ENCODE measurements around the gene TAF4.
"Not testable (repeated sequence)": the region's sequence is repeated elsewhere in the genome, so short reads cannot be mapped to it uniquely, and the experiment has no call there.

Gene TAF4

DNA sequence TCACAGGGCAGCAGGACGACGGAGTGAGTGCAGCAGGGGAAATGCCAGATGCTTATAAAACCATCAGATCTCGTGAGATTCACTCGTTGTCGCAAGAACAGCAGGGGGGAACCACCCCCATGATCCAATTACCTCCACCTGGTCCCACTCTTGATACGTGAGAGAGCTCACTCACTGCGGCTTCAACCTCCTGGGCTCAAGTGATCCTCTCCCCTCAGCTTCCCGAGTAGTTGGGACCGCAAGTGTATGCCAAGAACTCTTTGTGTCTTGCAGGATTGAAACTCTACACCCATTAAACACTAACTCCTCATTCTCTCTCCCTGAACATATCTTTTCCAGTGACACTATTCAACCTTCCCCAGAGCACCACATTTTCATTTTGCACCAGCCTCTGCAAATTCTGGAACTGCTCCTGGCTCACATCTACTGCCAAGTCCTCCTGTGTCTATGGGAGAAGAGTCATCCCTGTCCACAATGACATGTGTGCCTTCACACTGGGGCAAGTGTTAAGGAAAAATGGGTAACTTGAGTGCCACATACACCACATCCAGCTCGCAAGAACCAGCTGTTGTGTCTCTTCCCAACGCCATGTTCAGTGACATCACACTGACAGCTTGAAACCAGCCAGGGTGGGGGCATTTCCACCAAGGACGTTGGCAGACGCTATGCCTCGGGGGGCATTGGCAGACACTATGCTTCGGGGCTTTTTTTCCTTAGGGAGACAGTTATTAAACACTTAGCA is 14.7 kb upstream of the TAF4 start:
- DNase-seq (ENCODE audit: low read depth in 3 of 3, low spot score in 1 of 3), result no peak

DNA sequence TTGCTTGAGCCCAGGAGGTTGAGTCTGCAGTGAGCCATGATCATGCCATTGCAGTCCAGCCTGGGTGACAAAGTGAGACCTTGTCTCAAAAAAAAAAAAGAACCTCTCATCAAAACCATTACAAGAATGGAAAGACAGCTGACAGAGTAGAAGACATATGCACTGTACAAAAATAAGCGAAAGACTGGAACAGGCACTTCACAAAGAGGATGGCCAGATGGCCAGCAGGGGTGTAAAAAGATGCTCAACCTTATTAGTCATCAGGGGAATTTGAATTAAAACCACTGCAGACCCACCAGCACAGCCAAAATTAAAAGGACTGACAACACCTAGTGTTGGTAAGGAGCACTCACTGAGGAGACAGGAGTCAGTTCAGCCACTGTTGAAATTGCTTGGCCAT is 13.5 kb upstream of the TAF4 start:
- DNase-seq (ENCODE audit: low read depth in 3 of 3, low spot score in 1 of 3), result no peak

DNA sequence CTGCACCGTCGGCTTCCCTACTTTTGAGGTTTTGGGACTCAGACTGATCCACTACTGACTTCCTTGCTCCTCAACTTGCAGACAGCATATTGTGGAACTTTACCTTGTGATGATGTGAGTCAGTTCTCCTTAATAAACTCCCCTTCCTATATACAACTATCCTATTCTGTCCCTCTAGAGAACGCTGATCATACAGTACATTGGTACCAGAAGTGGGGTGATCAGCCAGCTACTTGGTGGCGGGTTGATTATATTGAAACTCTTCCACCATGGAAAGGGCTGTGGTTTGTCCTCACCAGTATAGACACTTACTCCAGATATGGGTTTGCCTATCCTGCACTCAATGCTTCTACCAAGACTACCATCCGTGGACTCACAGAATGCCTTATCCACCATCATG is 7.6 kb upstream of the TAF4 start:
- no peak for DNase-seq (ENCODE audit: low read depth in 3 of 3, low spot score in 1 of 3)

DNA sequence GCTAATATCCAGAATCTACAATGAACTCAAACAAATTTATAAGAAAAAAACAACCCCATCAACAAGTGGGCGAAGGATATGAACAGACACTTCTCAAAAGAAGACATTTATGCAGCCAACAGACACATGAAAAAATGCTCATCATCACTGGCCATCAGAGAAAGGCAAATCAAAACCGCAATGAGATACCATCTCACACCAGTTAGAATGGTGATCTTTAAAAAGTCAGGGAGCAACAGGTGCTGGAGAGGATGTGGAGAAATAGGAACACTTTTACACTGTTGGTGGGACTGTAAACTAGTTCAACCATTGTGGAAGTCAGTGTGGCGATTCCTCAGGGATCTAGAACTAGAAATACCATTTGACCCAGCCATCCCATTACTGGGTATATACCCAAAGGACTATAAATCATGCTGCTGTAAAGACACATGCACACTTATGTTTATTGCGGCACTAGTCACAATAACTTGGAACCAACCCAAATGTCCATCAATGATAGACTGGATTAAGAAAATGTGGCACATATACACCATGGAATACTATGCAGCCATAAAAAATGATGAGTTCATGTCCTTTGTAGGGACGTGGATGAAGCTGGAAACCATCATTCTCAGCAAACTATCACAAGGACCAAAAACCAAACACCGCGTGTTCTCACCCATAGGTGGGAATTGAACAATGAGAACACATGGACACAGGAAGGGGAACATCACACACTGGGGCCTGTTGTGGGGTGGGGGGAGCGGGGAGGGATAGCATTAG is 6.2 kb upstream of the TAF4 start:
- not testable (repeated sequence) for DNase-seq (ENCODE audit: low read depth in 3 of 3, low spot score in 1 of 3)

DNA sequence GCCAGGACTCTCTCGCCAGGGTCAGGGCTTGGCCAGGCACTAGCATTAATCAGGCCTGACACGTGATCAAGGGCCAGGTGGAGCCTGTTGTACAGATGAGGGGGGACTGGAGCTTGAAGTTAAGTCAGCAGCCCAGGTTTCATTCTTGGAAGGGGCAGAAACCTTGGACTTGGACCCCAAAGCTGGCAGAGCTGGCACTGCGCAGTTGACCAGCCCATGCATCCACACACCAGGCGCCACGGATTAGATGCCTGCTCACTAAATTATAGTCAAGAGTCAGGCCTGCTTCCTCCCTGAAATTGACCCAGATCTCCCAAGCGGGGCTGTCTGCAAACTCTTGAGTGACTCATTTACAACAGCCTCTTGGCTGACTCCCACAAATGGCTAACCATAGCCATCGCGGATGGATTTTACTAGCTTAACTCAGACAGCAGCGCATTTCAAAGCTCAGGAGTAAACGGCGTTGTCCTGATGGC is 4.1 kb upstream of the TAF4 start:
- DNase-seq (ENCODE audit: low read depth in 3 of 3, low spot score in 1 of 3), result no peak

DNA sequence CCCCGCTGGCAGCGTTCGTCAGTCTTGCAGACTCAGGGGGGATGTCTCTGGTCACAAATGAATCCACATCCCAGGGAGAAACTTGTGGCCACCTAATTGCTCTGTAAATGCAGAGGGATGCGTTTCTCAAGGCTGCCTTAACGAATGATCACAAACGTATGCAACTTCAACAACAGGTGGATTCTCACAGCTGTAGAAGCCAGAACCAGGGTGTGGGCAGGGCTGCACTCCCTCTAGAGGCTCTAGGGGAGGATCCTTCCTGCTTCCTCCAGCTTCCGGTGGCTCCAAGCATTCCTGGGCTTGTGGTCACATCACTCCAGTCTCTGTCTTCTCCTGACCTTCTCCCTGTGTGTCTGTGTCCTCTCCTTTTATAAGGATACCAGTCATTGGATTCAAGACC is 3.3 kb upstream of the TAF4 start:
- DNase-seq (ENCODE audit: low read depth in 3 of 3, low spot score in 1 of 3), result no peak

DNA sequence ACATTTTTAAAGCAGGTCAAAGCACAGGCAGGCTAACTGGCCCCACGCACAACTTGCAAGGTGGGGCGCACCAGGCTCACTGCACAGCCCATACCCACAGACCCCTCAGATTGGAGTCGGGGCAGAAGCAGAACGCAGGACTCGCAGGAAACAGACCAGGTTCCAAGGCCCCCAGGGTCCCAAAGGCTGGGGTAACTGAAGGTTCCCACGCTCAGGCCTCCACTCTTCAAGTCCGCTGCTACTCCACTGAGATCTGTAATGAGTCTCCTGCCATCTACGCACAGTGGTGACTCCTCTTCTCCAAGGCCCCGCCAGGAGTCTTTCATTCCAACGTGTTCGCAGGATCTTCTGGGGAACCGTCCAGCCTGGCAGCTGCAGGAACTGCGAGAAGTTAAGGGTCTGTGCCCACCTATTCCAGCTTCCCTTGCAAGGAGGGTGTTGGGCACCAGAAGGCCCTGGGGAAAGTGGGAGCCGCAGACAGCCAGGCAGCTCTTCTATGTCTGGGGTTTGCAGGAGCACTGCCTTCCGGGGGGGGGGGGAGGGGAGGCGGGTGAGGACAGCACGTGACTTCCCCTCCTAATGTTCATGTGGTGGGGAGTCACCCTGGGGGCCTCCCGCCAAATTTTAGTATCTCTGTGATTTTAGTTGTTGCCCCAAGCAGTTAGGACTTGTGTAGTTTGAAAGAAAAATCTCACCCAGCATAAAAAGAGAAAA is 2.0 kb upstream of the TAF4 start:
- DNase-seq (ENCODE audit: low read depth in 3 of 3, low spot score in 1 of 3), result no peak

DNA sequence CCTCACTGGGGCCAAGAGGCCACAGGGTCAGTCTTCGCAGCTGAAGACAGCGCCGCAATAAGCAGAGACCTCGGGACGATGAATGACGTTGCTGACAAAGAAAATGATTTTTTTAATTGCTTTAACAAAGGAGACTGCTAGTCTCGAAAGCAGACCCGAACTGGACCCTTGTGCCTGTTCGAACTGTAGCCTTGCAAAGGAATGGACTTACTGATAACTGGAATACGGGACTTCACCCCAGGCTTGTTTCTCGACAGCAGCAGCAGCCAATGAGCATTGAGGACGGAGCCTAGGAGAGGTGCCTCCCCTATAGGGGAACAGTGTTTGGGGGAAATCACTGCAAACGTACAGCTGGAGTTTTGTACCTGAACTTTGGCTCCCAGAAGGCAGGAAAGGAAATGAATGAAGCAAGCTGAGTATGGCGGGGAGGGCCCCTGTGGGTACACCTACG is 1.3 kb upstream of the TAF4 start:
- DNase-seq (ENCODE audit: low read depth in 3 of 3, low spot score in 1 of 3), result no peak

DNA sequence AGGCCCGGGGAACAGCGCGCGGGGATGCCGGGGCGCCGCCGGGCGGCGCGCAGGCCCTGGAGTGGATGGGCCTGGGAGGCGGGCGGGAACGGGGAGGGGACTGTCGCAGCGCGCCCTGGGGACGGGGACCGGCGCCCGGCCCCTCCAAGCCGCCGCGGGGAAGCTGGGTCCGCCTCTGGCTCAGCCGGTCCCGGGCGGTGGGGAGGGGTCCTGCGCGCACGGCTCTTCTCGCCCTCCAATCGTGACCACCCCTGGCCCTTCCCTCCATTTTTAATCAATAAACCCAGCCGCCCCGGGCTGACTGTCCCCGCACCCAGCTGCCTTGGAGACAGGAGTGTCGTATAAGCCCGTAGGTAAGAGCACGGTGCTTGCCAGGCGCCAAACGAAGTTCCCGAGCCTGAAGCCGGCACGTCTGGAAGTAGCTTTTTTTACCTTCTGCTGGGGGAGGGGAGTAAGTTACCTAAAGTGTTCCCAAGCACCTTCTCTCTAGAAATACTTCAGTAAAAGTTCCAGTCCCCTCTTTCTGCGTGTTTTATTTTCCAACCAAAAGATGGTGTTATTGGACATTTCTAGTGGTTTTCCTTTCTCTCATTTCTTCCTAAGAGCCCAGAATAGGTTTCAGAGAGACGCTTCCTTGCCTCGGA is 780 bp upstream of the TAF4 start:
- DNase-seq (ENCODE audit: low read depth in 3 of 3, low spot score in 1 of 3), result peak; percentile 8 to 21 (median 13)

DNA sequence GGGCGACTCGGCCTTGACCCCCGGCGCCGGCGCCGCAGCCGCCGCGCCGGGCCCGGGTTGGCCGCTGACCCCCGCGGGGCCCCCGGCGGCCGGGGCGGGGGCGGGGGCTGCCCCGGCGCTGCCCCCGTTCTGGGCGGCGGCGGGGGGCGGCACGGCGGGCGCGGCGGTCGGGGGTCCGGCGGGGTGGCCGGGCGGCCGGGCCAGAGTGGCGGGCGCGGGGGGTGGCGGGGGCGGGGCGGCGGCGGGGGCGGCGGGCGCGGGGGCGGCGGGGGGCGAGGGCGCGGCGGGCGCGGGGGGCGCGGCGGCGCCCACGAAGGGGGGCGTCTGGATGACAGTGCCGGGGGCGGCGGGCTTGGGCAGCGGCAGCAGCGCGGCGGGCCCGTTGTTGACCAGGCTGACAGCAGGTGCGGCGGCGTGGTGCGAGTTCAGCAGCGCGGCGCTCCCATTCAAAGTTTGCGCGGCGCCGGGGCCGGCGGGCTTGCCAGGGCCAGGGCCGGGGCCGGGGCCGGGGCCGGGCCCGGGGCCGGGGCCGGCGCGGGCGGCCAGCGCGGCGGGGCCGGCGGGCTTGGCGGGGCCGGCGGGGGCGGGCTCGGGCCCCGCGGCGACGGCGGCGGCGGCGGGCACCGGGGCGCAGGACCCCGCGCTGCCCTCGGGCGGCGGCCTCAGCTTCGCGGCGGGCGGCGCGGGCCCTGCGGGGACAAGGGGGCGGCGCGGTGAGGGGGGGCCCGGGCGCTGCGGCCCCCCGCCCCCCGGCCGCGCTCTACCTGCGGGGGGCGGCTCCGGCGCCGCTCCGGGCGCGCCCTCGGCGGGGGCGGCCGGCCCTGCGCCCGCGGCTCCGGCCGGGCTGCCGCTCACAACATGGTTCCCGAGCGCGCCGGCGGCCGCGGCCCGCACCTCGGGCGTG is 659 bp downstream of the TAF4 start:
- DNase-seq (ENCODE audit: low read depth in 3 of 3, low spot score in 1 of 3), result no peak

DNA sequence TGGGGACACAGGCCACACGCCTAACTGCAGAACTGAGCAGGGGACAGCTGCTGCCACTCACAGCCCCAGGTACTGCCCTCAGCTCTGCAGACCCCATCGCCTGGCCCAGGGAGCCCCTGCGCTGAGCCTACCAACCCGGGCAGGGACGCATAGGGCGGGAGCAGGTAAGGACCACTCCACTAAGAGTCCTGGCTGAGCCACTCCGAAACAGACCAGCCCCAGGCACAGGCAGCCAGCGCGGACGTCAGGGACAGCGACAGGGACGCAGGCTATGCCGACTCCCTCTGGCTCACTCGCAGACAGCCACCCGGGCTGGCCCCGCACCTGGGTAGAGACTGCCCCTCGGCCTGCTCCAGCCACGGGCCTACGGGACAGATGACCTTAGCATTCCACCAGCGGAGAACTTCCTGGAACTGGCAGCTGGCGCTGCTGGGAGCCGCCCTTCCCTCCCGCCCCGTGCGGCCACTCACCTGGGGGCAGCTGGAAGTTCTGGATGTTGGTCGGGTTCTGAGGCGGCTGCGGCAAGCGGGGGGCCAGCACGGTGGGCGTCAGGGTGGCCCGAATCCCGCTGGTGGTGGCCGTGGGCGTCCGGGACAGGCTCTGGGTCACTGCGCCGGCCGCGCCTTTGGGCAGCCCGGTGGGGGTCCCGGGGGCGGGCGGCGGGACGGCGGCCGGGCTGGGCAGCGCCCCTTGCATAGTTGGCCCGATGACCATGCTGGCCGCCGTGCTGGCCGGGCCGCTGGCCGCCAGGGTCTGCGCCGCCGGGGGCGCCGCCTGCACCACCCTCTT is 1.5 kb downstream of the TAF4 start:
- DNase-seq (ENCODE audit: low read depth in 3 of 3, low spot score in 1 of 3), result no peak

DNA sequence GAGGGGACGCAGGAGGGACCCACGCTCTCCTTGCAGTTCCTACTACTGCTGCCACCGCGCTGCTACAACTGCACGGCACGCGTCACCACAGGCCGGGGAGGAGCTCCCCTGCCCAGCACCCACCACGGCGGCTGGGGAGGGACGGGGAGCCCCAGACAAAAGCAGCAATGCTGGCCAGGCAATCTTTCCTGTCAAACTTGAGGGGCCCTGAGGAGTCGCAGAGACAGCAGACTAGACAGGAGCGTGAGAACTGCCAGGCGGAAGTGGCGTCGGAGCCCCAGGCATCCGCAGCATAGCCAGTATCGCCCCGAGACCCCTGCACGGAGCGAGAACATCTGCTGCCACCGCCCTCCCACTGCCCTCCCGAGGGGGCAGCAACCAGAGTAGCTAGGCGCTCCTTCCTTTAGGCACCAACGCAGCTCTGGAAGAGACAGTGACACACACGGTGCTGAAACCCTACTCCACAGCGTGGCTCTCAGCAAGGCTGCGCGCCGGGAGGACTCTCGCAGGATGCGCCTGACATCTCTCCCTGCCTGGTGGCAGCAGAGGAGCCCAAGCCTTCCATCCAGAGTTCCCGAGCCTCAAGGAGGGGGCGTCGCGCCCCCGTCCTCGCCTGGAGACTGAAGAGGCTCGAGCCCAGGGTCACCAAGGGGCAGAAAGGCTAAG is 2.2 kb downstream of the TAF4 start:
- DNase-seq (ENCODE audit: low read depth in 3 of 3, low spot score in 1 of 3), result no peak

DNA sequence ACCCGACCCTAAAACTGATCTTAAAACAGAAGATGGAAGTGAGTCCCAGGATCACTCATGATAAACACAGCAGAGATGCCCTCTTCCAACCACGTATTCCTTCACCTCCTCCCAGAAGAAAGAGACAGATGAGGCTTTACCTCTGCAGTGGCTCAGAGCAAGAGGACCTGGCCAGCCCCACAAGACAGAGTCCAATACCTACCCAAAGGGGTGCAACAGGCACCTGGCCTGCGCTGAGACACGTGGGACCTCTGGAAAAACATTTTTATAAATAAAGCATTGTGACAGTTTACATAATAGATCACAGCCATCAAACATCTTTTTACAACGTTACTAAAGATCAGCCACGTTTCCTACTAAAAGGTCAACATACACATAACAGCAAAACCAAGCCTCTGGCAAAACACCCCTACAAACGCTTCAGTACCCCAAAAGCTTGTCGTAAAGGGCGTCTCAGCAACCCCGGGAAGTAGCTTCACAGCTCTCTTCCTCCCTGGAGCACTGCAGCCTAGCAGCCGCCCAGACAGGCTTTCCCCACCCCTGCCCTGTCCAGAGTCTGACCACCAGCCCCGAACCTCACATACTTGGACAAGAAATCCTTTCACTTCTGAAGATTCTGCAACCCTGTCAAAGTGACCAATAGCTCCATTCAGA is 2.9 kb downstream of the TAF4 start:
- DNase-seq (ENCODE audit: low read depth in 3 of 3, low spot score in 1 of 3), result no peak

DNA sequence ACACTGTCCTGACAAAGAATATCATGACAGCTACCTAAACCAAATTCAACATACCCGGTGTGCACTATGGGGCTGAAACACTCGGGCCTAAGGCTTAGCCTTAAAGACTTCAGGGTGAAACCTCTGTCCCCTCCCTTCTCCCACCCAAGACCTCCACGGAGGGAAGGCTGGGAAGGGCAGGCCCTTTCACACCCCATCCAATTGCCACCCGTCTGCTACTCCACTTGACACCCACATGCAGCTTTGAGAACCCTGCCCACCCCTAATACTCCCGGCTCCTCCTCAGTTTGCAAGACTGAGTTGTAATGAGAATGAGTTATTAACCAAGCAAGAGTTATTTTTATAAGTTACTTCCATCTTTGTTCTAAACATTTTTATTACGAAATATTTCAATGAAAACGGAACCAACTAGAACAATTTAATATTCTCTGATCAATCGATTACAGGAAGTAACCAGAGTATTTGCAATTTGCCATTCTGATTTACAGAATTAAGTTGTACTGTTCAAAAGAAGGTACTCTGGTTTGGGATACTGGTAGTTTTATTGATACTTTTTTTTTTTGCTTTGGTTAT is 3.7 kb downstream of the TAF4 start:
- DNase-seq (ENCODE audit: low read depth in 3 of 3, low spot score in 1 of 3), result no peak

DNA sequence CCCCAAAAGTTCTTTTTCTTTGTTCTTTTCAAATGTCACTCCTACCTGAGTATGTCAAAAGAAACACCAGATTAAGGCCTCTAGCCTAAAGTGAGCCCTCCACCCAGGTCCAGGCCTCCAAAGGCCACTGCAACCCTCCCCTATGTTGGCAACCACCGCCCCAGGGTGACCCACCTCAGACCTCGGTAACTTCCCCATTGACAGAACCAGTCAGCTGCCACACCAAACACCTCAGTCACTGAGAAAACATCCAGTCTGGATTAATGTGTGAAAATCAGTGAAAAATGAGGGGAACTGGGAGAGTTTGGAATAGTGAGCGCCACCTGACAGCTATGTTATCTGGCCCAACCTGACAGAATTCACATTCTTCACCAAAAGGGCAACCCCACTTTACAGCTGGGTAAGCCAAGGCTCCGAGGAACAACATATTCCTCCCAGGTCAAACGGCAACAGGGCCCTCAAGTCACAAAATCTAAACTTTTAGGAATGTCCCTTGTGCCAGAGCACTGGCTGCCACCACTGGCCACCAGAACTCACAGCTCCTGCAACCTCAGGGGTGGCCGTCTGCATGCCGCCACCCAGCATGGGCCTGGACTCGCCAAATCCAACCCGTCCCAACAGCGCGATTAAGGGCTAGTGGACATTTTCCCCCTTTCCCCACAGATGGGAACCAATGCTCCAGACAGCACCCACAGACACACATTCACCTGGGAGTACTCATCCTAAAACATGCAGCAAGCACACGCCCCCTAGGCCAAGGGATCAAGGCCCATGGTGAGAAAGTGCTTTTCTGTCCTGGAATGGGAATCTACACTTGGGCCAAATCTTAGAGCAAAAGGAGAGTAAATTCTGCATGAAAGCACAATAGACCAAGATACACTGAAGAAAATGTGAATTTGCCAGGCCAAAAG is 4.8 kb downstream of the TAF4 start:
- no peak for DNase-seq (ENCODE audit: low read depth in 3 of 3, low spot score in 1 of 3)

DNA sequence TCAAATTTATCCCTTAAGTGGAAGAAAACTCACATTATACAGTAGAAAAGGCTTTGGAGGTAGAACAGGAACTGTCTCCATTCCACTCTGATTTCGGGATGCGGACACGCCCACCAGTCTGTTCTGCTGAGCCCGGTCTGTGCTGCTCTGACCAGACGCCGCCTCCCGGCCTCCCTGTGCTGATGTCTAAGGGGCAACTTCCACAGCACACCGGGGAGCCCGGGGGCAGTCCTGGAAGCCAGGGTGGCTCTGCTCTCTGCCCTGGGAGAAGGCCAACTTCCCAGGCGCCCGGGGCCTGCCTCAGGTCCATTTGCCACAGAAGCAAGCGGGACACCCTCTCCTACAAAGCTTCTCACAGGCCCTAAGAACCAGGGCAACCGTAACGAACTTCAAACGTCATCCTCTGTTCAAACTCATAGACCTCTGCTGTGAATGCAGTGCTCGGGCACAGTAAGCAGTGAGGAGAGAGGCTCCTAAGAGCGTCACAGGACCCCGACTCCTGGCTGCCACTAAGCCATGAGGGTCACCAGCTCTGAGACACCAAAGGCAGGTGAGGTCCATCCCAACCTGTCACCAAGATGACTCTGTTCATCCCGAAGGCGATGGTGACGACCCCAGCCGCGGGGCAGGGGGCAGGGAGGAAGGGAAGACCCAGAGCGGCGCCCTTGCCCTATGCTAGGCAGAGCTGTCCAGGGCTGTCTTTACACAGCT is 5.6 kb downstream of the TAF4 start:
- no peak for DNase-seq (ENCODE audit: low read depth in 3 of 3, low spot score in 1 of 3)

DNA sequence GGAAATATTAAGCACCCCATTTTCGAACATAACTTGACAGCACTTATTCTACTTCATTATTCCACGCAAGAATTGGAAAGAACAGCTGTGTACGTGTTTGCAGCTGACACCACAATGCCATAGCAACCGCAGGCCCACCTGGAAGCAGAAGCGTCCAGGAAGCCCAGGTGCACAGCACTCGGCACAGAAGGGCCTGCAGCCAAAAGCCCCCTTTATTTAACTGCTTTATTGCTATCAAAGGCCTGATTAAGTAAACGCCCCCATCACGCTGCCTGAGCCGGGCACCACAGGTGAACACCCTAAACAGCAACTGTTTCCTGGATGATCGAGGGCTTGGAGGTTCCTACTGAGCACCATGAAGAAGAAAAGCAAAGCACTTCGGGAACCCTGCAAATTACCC is 6.3 kb downstream of the TAF4 start:
- no peak for DNase-seq (ENCODE audit: low read depth in 3 of 3, low spot score in 1 of 3)

All from stimulated activated CD4-positive, alpha-beta T cell treated with anti-CD3 and anti-CD28 coated beads, TNF-alpha, amount 100 ng/mL, for 1 hour (primary cell).